SK-N-SH (cell line): Measurements from ENCODE around the gene ZNF680. TPM values are rescaled to one million over a fixed set of nuclear protein-coding genes. Genes with fewer than 3 reads are reported as not detected.

ENCODE experiments used
- CTCF ChIA-PET: fragments of 300-600, 350-600 bp; formaldehyde crosslinking; extraction: SDS; loops from one replicate; lab custom pipeline; 2021; lab: Yijun Ruan, JAX
- POLR2A ChIA-PET: fragments of 350-600 bp; sonication (Branson Sonifier 250); formaldehyde crosslinking; extraction: SDS; loops from one replicate; lab custom pipeline; 2020; ENCODE audit warnings: antibody characterized with exemption, inconsistent platforms; lab: Yijun Ruan, JAX
- DNase-seq: peaks from one replicate; pipeline ENCODE4 v3.0.0; 2012
- H2AFZ ChIP-seq: fragments of 200-600 bp; sonication (generic); 2 replicates; pipeline ENCODE4 v1.8.1; 2016; ENCODE audit warnings: antibody characterized with exemption, mild to moderate bottlenecking, low read depth
- H3F3A ChIP-seq: fragments of 200-600 bp; sonication (generic); replicated peaks from 2 replicates; pipeline ENCODE3; 2016; ENCODE audit warnings: antibody characterized with exemption, mild to moderate bottlenecking; ENCODE audit not compliant: insufficient read depth
- H3K27ac ChIP-seq, 2 experiments: fragments of 200-500 bp in 1 of 2; fragments of 200-600 bp in 1 of 2; sonication (Bioruptor generic) in 1 of 2; sonication (generic), shearing (Covaris generic) in 1 of 2; 2 replicates each; pipeline versions ENCODE4 v1.5.1 to v1.6.1; 2014 to 2016; ENCODE audit warnings: low read depth in 2 of 2, inconsistent platforms in 1 of 2, low read length in 1 of 2, mild to moderate bottlenecking in 1 of 2, mixed read lengths in 1 of 2
- H3K27me3 ChIP-seq: fragments of 200-600 bp; sonication (generic), shearing (Covaris generic); 2 replicates; pipeline ENCODE4 v1.6.1; 2016; ENCODE audit warnings: mixed run types; ENCODE audit not compliant: insufficient read depth
- H3K36me3 ChIP-seq, 2 experiments: fragments of 200-500 bp in 1 of 2; fragments of 200-600 bp in 1 of 2; sonication (Bioruptor generic) in 1 of 2; sonication (generic) in 1 of 2; replicated peaks in 1 of 2; 2 replicates each; pipeline versions ENCODE3 to v1.5.1; 2014 to 2016; ENCODE audit warnings: low read length in 1 of 2, mild to moderate bottlenecking in 1 of 2; ENCODE audit not compliant: insufficient read depth in 2 of 2, control insufficient read depth in 1 of 2
- H3K4me1 ChIP-seq, 2 experiments: fragments of 200-500 bp in 1 of 2; fragments of 200-600 bp in 1 of 2; sonication (Bioruptor generic) in 1 of 2; sonication (generic), shearing (Covaris generic) in 1 of 2; 2 replicates each; pipeline versions ENCODE4 v1.5.1 to v1.6.1; 2014 to 2016; ENCODE audit warnings: low read depth in 1 of 2, low read length in 1 of 2, mixed run types in 1 of 2; ENCODE audit not compliant: insufficient read depth in 2 of 2, control insufficient read depth in 1 of 2
- H3K4me2 ChIP-seq: fragments of 200-600 bp; sonication (generic), shearing (Covaris generic); 2 replicates; pipeline ENCODE4 v1.6.1; 2017; ENCODE audit warnings: mixed run types
- H3K4me3 ChIP-seq, 2 experiments: fragments of 200-500 bp in 1 of 2; fragments of 200-600 bp in 1 of 2; sonication (Bioruptor generic) in 1 of 2; sonication (generic), shearing (Covaris generic) in 1 of 2; 2 replicates each; pipeline versions ENCODE4 v1.5.1 to v1.8.1; 2014 to 2016; ENCODE audit warnings: low read depth in 2 of 2, inconsistent platforms in 1 of 2, low read length in 1 of 2, mild to moderate bottlenecking in 1 of 2, mixed read lengths in 1 of 2, moderate library complexity in 1 of 2
- H3K79me2 ChIP-seq: fragments of 200-600 bp; sonication (generic); 2 replicates; pipeline ENCODE4 v1.8.1; 2017; ENCODE audit warnings: mild to moderate bottlenecking; ENCODE audit not compliant: insufficient read depth
- H3K9ac ChIP-seq: fragments of 200-600 bp; sonication (generic); 2 replicates; pipeline ENCODE4 v1.6.1; 2017; ENCODE audit warnings: mixed run types
- H3K9me2 ChIP-seq: fragments of 200-600 bp; sonication (generic); 2 replicates; pipeline ENCODE4 v1.6.1; 2017; ENCODE audit warnings: mixed run types
- H3K9me3 ChIP-seq: fragments of 200-600 bp; sonication (generic); 2 replicates; pipeline ENCODE4 v1.6.1; 2017; ENCODE audit warnings: mixed run types, mild to moderate bottlenecking, moderate library complexity
- H4K20me1 ChIP-seq: fragments of 200-600 bp; sonication (generic); 2 replicates; pipeline ENCODE4 v1.6.1; 2017; ENCODE audit warnings: mild to moderate bottlenecking, mixed run types; ENCODE audit not compliant: insufficient read depth
- CHD2 ChIP-seq: fragments of 150-350 bp; IDR thresholded peaks from 2 replicates; pipeline ENCODE4 v1.6.1; 2018; ENCODE audit warnings: low read length; ENCODE audit not compliant: partially characterized antibody
- ELF1 ChIP-seq: IDR thresholded peaks from 2 replicates; pipeline ENCODE4 v1.4.0; 2012
- EP300 ChIP-seq, 2 experiments: IDR thresholded peaks; 2 replicates each; pipeline versions ENCODE4 v1.4.0 to v1.6.1; 2012; ENCODE audit warnings: borderline replicate concordance in 1 of 2, low read depth in 1 of 2, low read length in 1 of 2
- EZH2phosphoT487 ChIP-seq: fragments of 200-600 bp; sonication (generic); IDR thresholded peaks from 2 replicates; pipeline ENCODE4 v1.6.1; 2017; ENCODE audit warnings: low read depth, mixed run types, mild to moderate bottlenecking, antibody characterized with exemption, moderate library complexity, borderline replicate concordance
- FOSL2 ChIP-seq: IDR thresholded peaks from 2 replicates; pipeline ENCODE4 v1.4.0; 2012; ENCODE audit warnings: low read depth, mild to moderate bottlenecking, moderate library complexity, borderline replicate concordance
- FOXM1 ChIP-seq: IDR thresholded peaks from 2 replicates; pipeline ENCODE4 v1.4.0; 2012; ENCODE audit warnings: low read depth, mild to moderate bottlenecking
- GABPA ChIP-seq: IDR thresholded peaks from 2 replicates; pipeline ENCODE4 v1.4.0; 2012; ENCODE audit warnings: low read depth, mild to moderate bottlenecking
- NFIC ChIP-seq: IDR thresholded peaks from 2 replicates; pipeline ENCODE4 v1.4.0; 2012; ENCODE audit warnings: borderline replicate concordance
- PBX3 ChIP-seq: IDR thresholded peaks from 2 replicates; pipeline ENCODE4; 2012
- POLR2AphosphoS5 ChIP-seq: IDR thresholded peaks from 2 replicates; pipeline ENCODE4 v1.6.1; 2012; ENCODE audit warnings: low read depth, low read length
- RAD21 ChIP-seq: IDR thresholded peaks from 2 replicates; pipeline ENCODE4 v1.6.1; 2012; ENCODE audit warnings: mild to moderate bottlenecking, low read length
- SIN3A ChIP-seq: IDR thresholded peaks from 2 replicates; pipeline ENCODE4 v1.6.1; 2012; ENCODE audit warnings: low read depth, mild to moderate bottlenecking, low read length, moderate library complexity, borderline replicate concordance
- USF2 ChIP-seq: fragments of 150-350 bp; IDR thresholded peaks from 2 replicates; pipeline ENCODE4 v1.6.1; 2017; ENCODE audit warnings: antibody characterized with exemption, low read length, low read depth, borderline replicate concordance
- ZBTB33 ChIP-seq: IDR thresholded peaks from 2 replicates; pipeline ENCODE4 v1.4.0; 2012; ENCODE audit warnings: low read depth, borderline replicate concordance
- WGBS: methylation state at CpG from one replicate; pipeline ENCODE4 v1.1.6; 2017; ENCODE audit warnings: low lambda C conversion rate; 5-methylcytosine and 5-hydroxymethylcytosine counted together
- polyA plus RNA-seq, 3 experiments: library from polyadenylated mRNA; depleted of rRNA; stranded (reverse); fragments of >200 nt; gene quantifications; 2 replicates each; pipeline ENCODE4 v1.2.3, GENCODE V29; 2012

The ZNF680 gene
- polyA plus RNA-seq, 1 of the 3 experiments (the other 2 are of a cell fraction), result 1.6 TPM

GRCh38 chr7:64608116-64608910 is 45.4 kb upstream of the ZNF680 start:
- H4K20me1 ChIP-seq, result no peaks in the 10 kb centered on the region
- H3K4me1 ChIP-seq, result no peaks in the 10 kb centered on the region
- POLR2A ChIA-PET, result no interaction called here
- CTCF ChIA-PET, result interaction anchor here (1.8 kb wide), 1 partner anchor 22 kb away, joined by 6 read pairs; no protein-coding TSS in a partner anchor
- no peaks in the 10 kb centered on the region for H3K9me3 ChIP-seq
- H3K27ac ChIP-seq, result no peak overlapping the region
- H3K9me2 ChIP-seq, result no peaks in the 10 kb centered on the region
- H3F3A ChIP-seq, result no peaks in the 10 kb centered on the region
- no peak overlapping the region for H3K4me2 ChIP-seq
- no peaks in the 10 kb centered on the region for H3K27me3 ChIP-seq
- WGBS, result 48% methylated on average over 6 of the region's 6 CpGs
- H2AFZ ChIP-seq, result no peak overlapping the region
- no peak for DNase-seq
- no peak overlapping the region for H3K9ac ChIP-seq
- H3K79me2 ChIP-seq, result no peaks in the 10 kb centered on the region
- no peak for TF ChIP-seq FOSL2
- TF ChIP-seq ZBTB33, result no peak
- TF ChIP-seq NFIC, result no peak
- no peak for TF ChIP-seq CHD2
- no peak for TF ChIP-seq USF2
- TF ChIP-seq GABPA, result no peak
- TF ChIP-seq SIN3A, result no peak
- TF ChIP-seq POLR2AphosphoS5, result no peak
- no peak for TF ChIP-seq ELF1
- no peak for TF ChIP-seq EP300 (IDR thresholded peaks at IDR 0.05; ENCODE audit: borderline replicate concordance in 1 of 2, low read depth in 1 of 2, low read length in 1 of 2)
- no peak for TF ChIP-seq PBX3
- no peak for TF ChIP-seq RAD21
- H3K36me3 ChIP-seq, result no peaks in the 10 kb centered on the region
- H3K4me3 ChIP-seq, result no peak overlapping the region

- ChIA-PET POLR2A (no interaction called here), CTCF (interaction anchor here (0.6 to 1.1 kb wide), 2 partner anchors 20 to 317 kb away, joined by 3 read pairs; no protein-coding TSS in a partner anchor)
- no peaks in the 10 kb centered on the region for H4K20me1 ChIP-seq
- H3K4me1 ChIP-seq, result no peaks in the 10 kb centered on the region
- no peak overlapping the region for H3K9ac ChIP-seq
- H3K4me2 ChIP-seq, result no peak overlapping the region
- H3K9me3 ChIP-seq, result no peaks in the 10 kb centered on the region
- TF ChIP-seq EZH2phosphoT487 (no peak), FOXM1 (no peak)
- no peak overlapping the region for H3K4me3 ChIP-seq
- H3K36me3 ChIP-seq, result no peaks in the 10 kb centered on the region
- H2AFZ ChIP-seq, result no peak overlapping the region
- no peaks in the 10 kb centered on the region for H3K27me3 ChIP-seq
- H3F3A ChIP-seq, result no peaks in the 10 kb centered on the region
- no peaks in the 10 kb centered on the region for H3K9me2 ChIP-seq
- H3K27ac ChIP-seq, result no peak overlapping the region
- no peak for DNase-seq
- no peaks in the 10 kb centered on the region for H3K79me2 ChIP-seq
Observed at GRCh38 chr7:64606385-64606784, 43.5 kb upstream of the ZNF680 start.
